ELR (cell line): ENCODE results near the gene TOPBP1.
"Not testable (repeated sequence)": the region's sequence is repeated elsewhere in the genome, so short reads cannot be mapped to it uniquely, and the experiment has no call there.

Source experiments
- DNase-seq: peaks from one replicate; pipeline ENCODE4 v3.0.0-alpha.2; 2015; ENCODE audit warnings: low read depth

Gene TOPBP1

DNA sequence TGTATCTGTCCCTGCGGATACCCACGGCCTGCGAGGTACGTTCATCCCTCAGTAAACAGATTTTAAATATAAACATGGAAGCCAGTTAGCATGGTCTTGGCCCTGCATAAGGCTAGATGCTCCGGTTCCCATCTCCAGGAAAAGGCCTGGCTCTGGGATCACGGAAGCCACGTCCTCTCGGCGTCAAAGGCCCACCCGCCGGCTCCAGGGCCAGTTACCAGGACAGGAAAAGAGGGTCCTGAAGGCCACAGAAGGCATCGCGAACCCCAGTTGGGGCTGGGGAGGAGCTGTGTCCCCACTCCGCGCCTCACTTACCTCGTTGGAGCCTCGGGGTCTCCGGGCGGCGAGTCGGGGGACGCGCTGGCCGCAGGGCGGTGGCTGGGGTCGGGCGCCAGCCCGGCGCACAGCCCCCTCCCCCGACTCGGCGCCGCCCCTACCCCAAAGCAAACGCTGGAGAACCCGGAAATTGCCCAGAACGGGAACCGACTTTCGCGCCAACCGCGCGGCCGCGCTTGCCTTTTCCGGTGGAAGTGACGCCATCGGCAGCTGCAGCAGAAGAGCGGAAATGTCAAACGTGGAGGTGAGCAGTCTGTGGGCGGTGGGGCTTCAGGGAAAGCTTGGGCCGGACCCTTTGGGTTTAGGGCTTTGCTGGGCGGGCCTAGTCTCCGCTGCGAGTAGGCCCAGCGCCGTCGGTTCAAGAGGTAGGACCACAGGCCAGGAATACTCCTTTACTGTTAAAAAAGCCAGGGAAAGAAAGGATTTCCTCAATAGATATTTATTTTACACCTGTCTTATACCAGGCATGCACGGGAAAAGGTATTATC, at the start of gene TOPBP1:
Gene TOPBP1 (minus strand): TSS at position 488 of the 824 bp plus-strand sequence. CDS start 814 bp downstream, outside the sequence.
- peak; percentile 82 for DNase-seq

DNA sequence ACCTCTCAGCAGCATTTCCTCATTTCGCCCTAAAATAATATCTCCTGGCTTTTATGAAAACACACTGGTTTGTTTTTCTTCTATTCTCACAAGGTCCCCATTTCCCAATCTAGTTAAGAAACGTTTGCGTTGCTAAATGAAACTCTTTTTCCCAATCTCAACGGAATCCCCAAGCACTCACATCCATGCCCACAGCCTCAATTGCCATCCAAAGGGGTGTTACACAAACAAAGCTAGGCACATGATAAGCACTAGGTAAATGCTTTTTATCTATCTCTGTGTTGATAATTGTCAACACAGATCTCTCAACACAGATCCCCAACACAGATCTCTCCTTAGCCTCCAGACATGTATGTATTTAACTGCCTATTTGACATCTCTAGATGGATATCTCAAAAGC, 49.3 kb upstream of the TOPBP1 start:
- no peak for DNase-seq

DNA sequence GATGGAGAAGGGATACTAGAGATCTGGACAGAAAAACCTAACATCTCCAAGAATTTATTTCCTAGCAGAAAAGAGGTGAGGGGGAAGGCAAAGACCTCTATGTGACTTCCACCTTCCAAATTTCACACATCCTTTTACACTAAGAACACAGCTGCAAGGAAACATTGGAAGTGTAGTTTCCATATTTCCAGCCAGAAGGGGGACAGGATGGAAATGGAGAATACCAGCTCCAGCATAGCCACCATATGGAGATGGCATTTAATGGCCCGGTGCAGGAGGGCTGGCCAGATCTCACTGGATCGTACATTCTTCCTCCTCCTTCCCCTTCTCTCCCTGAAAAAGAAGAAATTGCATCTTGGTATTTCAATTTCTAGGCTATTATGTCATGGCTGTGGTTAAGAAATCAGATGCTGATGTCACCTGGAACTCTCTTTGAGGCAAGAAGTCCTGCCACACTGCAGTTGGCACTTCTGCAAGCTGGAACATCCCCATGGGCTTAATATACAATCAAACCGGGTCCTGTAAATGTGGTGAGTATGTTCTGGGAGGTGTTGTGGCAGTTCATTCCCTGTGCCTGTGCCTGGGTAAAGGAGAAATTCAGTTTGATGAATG, 47.5 kb upstream of the TOPBP1 start:
- no peak for DNase-seq

DNA sequence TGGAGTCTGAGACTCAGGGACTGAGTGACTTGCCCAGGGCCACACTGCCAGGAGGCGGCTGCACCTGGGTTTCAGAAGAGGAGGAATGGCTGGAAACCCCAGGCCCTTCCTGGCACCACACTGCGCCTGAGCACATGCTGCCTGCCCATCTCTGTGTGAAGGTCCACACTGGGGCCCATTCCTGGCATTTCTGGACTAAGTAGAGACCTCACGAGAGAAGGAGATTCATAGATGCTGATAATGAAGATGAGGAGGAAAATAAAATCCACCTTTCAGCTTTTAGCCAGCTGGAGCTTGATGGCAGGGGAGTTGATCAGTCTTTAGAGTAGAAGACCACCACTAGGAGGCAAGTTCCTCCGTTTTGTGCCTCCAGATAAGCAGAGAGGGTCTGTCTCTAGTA, 44.3 kb upstream of the TOPBP1 start:
- DNase-seq: no peak

DNA sequence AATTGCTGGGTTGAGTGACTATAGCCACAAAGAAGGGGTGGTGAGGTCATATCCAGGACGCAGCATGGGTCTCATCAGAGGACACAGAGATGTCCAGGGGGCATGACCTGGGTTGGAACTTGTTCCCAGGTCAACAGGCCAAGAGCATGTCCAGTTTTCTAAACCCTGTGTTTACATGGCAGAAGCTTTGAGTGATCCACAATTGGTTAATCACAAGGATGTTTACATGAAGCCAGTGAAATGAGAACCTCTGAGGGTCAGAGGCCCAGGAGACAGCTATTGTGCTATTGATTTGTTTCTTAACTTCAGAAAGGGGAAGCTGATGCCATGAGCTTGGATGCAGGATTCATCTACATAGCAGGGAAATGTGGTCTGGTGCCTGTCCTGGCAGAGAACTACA, 42.2 kb upstream of the TOPBP1 start:
- DNase-seq: no peak

DNA sequence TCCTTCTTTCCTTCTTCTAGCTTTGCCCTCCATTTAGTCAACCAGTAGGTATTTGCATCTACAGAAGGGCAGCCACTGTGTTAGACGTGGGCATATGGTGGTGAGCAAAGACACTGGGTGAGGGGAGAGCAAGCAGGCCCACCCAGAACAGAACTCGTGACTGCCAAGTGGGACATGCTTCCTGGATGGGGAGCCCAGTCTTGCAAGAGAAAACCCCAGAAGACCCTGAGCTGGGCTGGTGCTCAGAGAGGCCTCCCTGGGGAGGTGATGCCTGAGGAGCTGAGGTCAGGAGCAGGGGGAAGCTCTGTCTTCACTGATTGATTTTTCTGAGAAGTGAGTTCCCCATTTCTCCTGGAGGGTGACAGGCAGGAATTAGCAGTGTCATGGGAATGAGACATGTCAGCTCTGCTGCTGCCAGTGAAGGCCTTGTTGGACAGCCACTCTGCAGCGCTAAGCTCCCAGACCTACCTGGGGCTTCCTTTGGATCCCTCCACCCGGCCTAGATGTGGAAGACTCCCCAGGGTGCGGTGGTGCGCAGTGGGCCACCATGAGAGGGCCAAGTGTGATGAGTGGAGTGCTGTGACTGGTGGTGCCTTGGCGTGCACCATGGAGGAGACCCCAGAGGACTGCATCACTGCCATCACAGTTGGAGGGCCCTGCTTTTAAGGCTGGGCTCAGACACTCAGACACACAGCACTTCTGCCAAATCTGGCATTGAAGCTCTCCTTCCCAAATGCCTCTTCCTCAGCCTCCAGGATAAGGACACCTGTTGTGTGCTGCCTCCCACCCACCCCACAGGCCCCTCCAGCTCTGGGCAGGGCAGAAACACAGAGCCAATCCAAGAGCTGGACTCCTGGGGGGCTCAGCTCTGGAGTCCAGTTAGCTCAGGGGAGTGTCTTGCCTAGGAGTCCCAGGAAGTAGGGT, 40.0 kb upstream of the TOPBP1 start:
- DNase-seq: no peak

DNA sequence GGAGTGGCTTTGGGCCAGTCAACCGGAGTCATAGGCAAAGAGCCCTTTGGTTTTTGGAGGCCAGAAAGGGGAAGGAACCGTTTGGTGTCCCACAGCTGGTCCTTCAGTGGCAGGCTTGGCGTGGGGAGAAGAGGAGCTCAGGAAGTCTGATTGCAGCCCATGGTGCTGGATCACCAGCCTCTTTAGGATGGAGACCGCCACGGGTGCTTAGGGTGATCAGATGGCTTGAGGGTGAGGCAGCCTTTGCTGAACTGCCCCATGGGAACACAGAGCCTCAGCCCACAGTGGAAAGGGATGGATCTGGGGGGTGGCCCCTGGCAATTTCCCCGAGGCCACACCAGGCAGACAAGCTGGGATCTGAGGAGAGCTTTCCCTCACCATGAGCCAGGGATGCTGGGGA, 38.6 kb upstream of the TOPBP1 start:
- no peak for DNase-seq

DNA sequence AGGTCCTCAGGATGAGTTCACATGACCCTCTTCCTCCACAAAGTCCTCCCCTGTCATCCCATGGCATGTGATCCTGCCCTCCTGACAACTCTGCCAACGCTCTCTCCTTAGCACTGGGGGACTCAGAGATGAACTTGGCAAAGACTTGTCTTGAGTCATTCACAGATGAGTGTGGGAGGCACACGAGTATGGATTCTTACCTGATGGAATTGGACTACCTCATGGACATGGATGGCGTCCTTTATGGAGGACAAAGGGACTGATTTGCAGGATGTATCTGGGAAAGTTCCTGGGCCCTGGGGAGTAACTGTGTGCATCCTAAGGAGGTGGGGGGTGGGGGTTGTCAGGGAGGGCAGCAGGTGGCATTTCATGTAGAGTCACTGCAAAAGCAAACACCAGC, 38.2 kb upstream of the TOPBP1 start:
- no peak for DNase-seq

DNA sequence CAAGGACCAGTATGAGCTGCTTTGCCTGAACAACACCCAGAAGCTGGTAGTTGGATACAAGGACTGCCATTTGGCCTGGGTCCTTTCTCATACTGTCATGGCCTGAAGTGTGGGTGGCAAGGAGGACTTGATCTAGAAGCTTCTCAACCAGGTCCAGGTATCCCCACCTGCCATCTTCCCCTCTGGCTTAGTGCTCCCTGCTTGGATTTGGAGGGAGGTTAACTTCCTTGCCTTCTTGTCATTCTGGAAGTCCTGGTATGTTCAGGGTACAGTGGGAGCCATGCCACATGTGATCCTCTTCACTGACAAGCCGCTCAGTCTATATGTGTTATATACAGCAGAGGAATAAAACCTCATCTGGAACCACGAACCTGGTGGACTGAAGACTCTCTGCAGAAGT, 37.7 kb upstream of the TOPBP1 start:
- DNase-seq: no peak

DNA sequence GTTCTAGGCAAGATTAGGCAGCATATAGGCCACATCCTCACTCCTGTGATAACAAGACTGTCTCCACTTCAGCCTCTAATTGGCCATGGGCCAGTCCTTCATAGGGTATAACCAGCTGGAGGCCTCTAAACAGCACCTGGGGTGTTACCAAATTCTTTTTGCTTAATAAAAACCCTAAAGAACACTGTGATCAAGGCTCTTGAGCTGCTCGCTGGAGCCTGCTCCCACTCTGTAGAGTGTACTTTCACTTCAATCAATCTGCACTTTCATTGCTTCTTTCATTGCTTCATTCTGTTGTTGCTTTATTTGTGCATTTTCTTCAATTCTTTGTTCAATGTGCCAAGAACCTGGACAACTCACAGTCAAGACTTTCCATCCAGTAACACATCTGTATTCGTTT, 36.2 kb upstream of the TOPBP1 start:
- DNase-seq: no peak

DNA sequence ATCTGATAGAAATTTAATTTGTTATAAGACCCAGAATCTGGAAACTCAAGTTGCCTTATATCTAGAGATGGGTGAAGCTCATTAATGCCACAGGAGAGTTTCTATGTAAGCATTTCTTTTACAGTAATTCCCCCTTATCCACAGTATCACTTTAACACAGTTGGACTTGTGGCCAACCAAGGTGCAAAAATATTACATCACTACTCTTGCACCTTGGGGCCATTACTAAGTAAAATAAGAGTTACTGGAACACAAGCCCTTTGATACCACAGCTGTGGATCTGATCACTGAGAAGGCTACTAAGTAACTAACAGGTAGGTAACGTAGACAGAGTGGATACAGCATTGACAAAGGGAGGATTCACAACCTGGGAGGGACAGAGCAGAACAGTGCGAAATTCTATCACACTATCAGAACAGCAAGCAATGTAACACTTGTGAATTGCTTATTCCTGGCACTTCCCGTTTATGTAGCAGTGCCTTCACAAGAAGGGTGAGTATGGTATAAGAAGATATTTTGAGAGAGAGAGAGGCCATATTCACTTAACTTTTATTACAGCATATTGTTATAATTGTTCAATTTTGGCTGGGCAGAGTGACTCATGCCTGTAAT, 33.9 kb upstream of the TOPBP1 start:
- no peak for DNase-seq

DNA sequence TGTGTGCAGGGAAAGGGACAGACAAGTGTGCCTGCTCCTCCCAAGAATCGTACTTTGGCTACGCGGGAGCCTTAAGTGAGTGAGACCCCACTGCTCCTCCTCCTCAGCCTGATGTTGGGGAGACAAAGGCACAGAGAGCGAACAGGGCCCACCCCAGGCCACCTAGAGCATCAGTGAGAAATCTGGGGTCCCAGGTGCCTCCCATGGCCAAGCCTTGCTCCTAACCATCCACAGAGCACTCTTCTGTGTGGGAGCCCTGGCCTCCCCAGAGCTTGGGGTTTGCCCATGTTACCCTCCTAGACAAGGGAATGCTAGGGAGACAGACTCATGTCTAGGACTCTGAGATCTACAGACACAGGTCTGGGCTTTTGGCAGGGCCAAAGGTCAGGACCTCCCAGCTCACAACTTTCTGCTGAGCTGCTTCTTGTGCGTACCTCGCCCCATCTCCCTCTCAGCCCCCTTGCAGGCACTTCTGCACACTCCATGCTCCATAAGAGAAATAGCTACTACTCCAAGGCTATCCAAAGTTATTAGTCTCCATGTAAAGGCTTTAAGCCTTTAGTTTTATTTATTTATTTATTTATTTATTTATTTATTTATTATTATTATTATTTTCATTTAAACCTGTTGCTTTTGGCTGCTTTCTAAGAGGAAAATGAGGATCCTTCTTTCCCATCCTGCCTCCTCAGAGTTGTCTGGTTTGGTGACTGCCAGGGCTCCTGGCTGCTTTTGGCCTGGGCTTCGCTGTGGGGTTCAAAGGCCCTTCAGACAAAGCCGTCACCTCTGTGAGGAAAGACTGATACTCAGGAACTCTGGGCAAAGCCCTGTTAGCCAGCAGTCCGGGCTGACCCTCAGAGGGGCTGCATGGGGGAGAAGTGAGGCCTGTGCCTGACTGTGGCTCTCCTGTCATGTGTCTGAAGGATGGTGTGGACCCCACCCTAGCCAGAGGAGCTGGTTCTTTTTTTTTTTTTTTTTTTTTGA, 32.8 kb upstream of the TOPBP1 start:
- DNase-seq: no peak

DNA sequence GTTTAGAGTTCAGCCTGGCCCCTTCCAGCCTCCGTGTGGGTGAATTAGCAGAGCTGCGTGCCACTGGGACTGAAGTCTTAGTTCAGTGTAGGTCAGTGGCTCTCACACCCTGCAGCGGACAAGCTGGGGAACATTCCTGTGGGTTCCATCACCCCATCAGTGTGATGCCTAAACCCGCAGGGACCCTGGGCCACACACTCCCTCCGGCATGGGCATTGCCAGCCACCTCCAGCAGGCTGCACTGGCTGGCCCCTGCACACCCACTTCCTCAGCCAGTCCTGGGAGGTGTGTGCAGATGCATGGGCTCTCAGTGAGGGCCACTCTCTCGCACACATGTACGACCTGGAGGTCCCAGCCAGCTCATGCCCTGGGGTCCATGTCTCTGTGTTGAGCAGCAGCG, 32.1 kb upstream of the TOPBP1 start:
- DNase-seq: no peak

DNA sequence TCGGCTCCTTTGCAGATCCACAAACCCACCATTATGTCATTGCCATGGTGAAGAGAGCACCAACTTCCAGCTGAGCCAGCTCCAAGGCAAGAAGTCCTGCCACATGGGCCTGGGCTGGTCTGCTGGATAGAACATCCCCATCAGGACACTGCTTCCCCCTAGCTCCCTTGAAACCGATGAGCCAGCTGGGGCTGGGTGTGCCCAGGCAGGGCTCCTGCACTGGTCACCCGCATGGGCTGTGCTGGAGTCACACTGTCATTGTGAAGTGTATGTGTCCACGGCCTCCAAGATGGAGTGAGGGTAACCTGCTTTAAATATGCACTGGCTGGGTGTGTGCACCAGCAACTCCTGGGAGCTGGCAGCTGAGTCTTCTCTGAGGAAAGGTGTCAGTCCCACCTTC, 31.0 kb upstream of the TOPBP1 start:
- DNase-seq: no peak

DNA sequence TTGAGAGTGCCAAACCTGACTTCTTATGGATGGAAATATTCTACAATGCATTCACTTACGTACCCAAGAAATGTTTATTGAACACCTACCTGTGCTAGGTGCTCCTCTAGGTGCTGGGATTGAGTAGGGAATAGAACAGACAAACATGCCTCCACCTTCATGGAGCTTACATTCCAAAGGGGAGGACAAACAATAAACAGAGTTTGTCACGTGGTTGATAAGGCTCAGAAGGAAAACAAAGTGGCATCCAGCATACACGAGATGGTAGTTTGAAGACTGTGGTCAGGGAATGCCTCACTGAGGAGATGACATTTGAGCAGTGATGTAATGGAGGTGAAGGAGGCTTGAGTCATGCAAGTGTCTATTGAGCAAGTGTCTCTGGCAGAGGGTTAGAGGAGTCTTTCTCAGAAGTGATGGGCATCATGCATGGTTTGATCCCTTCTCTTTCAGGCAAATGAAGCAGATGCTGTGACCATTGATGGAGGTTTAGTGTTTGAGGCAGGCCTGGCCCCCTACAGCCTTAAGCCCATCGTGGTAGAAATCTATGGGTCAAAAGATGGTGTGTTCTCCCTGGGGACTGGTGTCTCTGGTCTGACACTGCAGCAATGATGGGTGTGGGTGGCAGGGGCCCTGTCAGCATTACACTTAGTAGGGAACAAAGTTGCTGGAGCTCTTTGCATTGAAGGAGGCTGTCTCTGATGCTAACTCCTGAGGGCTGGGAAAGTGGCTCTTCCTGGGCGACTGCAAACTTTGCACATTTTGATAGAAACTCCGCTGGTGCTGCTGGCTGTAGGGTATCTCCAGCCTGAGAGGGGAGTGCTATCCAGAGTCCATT, 29.7 kb upstream of the TOPBP1 start:
- peak; percentile 37 for DNase-seq

DNA sequence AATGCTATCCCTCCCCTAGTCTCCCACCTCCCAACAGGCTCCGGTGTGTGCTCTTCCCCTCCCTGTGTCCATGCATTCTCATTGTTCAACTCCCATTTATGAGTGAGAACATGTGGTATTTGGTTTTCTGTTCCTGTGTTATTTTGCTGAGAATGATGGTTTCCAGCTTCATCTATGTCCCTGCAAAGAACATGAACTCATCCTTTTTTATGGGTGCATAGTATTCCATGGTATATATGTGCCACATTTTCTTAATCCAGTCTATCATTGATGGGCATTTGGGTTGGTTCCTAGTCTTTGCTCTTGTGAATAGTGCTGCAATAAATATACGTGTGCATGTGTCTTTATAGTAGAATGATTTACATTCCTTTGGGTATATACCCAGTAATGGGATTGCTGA, 16.3 kb upstream of the TOPBP1 start:
- not testable (repeated sequence) for DNase-seq

DNA sequence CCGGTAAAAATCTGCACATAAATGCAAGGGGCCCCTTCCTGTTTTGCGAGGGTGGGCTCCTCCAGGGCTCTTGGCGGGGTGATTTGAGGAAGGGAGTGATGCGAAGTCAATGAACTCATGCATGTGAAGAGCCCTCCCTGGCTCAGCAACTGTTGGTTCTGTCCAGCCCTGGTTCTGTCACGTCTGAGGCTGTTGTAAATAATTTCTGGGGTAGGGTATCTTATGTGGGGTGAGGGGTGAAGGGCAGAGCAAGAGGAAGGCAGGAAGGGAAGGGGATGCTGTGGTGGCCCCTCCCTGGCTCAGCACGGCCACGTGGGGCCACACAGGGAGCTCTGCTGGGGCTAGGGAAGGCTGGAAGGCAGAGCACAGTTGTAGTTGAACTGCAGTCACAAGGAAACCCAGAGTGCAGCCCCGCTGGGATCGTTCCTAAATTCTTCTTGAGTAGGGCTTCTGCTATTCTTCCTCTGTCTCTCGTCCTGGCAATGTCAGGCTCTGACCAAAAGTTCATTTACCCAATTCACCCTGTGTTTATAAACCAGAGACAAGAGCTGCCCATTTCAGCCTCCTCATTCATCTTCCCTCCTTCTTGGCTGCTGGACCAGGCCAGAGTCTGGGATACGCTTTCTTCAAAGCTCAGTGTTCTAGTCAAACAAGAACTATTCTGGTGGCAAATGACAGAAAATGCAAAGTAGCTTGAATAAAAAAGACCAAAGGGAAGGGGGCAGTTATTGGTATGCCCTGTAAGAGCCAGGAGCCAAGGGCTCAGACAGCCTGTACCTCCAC, 14.8 kb upstream of the TOPBP1 start:
- no peak for DNase-seq

DNA sequence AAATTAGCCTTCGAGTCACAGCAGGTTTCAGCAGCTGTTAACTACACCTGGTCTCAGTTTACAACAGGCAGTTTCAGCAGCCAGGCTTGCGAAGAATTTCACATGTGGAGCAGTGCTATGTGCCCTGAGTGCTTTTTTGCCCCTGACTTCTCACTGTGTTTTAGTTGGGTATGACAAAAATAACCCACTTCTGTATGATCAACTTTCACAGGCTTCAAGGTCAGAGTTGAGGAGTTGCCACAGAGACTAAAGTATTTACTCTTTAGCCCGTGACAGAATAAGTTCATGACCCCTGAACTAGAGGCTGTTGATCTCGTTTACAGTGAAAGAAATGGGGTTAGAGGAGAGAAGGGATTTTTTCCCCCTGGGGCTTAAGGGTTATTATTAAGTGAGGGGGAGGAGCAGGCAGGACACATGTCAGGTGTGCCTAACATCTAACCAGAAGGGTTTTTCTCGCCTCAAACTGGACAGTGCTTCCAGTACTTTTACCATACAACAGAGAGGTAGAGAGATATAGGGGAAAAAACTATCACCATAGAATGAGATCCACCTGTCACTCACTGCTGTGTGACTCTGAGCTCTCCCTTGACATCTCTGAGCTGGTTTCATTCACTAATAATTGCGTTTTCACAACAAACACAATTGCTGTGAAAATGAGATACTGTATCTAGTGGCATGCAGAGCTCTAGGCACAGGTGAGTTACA, 14.0 kb upstream of the TOPBP1 start:
- no peak for DNase-seq
